ENCODE measurements around the gene ORAI3.

ORAI3 gene

DNA sequence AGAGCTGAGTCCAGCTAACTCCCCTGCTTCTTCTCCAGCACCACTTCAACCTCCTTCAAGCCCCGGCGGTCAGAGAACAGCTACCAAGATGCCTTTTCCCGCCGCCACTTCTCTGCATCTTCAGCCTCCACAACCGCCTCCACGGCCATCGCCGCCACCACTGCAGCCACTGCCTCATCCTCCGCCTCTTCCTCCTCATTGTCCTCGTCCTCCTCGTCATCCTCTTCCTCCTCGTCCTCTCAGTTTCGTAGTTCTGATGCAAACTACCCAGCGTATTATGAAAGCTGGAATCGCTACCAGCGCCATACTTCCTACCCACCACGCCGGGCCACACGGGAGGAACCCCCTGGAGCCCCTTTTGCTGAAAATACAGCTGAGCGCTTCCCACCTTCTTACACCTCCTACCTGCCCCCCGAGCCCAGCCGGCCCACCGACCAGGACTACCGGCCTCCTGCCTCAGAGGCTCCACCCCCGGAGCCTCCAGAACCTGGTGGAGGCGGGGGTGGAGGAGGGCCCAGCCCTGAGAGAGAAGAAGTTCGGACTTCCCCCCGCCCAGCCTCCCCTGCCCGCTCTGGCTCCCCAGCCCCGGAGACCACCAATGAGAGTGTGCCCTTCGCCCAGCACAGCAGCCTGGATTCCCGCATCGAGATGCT lies 15.8 kb downstream of the ORAI3 start:
- in situ Hi-C loops (cut with MboI; ENCODE audit: low sequenced_read_pairs), result loop anchor here (25.0 kb wide), 2 partner anchors 473 to 748 kb away; partner anchors contain the start of genes COX6A2 and ZNF843

GRCh38 chr16:30965436-30965835 lies 16.6 kb downstream of the ORAI3 start:
- in situ Hi-C loops (cut with MboI; ENCODE audit: low sequenced_read_pairs), result loop anchor here (25.0 kb wide), 2 partner anchors 472 to 747 kb away; partner anchors contain the start of genes COX6A2 and ZNF843

GRCh38 chr16:30966033-30966619 lies 17.3 kb downstream of the ORAI3 start:
- in situ Hi-C loops (cut with MboI; ENCODE audit: low sequenced_read_pairs), result loop anchor here (25.0 kb wide), 2 partner anchors 471 to 746 kb away; partner anchors contain the start of genes COX6A2 and ZNF843

DNA sequence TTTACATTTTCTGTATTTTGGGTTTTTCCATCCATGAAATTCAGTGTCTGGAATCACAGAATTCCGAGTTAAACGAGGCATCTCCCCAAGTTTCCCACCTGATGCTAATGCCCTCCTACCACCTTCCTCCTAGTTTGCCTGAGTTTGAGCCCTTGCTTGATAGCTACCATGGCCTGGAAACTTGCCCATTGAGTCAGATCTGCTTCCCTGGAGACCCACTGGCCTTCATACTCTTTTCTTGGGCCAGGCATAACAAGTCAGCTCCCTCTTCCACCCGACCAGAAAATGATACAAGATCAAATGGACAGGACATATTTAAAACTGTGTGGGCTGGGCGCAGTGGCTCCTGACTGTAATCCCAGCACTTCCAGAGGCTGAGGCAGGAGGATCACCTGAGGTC lies 18.9 kb downstream of the ORAI3 start:
- in situ Hi-C loops (cut with MboI; ENCODE audit: low sequenced_read_pairs), result loop anchor here (25.0 kb wide), 2 partner anchors 470 to 745 kb away; partner anchors contain the start of genes COX6A2 and ZNF843

GRCh38 chr16:30969246-30969842 lies 20.5 kb downstream of the ORAI3 start:
- in situ Hi-C loops (cut with MboI; ENCODE audit: low sequenced_read_pairs), result loop anchor here (25.0 kb wide), 2 partner anchors 468 to 743 kb away; partner anchors contain the start of genes COX6A2 and ZNF843

DNA sequence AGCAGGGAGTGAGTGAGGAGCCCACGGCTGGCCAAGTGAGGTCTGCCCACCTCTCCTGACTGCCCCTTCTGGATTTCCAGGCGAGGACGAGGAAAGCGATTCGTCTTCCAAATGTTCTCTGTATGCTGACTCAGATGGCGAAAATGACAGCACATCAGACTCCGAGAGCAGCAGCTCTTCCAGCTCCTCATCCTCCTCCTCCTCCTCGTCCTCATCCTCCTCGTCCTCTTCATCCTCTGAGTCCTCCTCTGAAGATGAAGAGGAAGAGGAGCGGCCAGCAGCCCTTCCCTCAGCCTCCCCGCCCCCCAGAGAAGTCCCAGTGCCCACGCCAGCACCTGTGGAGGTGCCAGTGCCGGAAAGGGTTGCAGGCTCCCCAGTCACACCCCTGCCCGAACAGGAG lies 22.4 kb downstream of the ORAI3 start:
- in situ Hi-C loops (cut with MboI; ENCODE audit: low sequenced_read_pairs), result loop anchor here (25.0 kb wide), 2 partner anchors 466 to 741 kb away; partner anchors contain the start of genes COX6A2 and ZNF843

- in situ Hi-C loops (cut with MboI; ENCODE audit: low sequenced_read_pairs), result loop anchor here (25.0 kb wide), 2 partner anchors 464 to 739 kb away; partner anchors contain the start of genes COX6A2 and ZNF843
Measured at GRCh38 chr16:30972872-30973271, 24.0 kb downstream of the ORAI3 start.

GRCh38 chr16:30974348-30974747 lies 25.5 kb downstream of the ORAI3 start:
- in situ Hi-C loops (cut with MboI; ENCODE audit: low sequenced_read_pairs), result loop anchor here (25.0 kb wide), 2 partner anchors 463 to 738 kb away; partner anchors contain the start of genes COX6A2 and ZNF843

DNA sequence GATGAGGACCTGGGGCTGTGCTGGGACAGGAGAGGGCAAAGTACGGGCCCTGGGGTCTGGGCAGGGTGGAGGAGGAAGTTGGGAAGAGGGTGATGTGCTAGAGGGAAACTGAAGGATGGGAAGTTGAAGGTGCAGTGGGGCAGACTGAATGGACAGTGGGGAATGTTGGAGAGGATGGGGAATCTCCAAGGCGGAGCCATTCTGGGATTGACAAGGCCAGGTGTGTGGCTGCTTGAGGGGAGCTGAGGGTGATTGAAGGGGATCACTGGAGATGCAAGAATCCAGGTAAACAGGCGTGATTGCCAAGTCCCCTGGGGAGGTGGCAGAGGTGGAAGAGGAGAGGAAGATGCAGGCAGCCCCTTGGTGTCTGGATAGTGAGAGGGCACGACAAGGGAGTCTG lies 27.6 kb downstream of the ORAI3 start:
- in situ Hi-C loops (cut with MboI; ENCODE audit: low sequenced_read_pairs), result no loop called here

- in situ Hi-C loops (cut with MboI; ENCODE audit: low sequenced_read_pairs), result no loop called here
Measured at GRCh38 chr16:30977502-30977901, 28.6 kb downstream of the ORAI3 start.

DNA sequence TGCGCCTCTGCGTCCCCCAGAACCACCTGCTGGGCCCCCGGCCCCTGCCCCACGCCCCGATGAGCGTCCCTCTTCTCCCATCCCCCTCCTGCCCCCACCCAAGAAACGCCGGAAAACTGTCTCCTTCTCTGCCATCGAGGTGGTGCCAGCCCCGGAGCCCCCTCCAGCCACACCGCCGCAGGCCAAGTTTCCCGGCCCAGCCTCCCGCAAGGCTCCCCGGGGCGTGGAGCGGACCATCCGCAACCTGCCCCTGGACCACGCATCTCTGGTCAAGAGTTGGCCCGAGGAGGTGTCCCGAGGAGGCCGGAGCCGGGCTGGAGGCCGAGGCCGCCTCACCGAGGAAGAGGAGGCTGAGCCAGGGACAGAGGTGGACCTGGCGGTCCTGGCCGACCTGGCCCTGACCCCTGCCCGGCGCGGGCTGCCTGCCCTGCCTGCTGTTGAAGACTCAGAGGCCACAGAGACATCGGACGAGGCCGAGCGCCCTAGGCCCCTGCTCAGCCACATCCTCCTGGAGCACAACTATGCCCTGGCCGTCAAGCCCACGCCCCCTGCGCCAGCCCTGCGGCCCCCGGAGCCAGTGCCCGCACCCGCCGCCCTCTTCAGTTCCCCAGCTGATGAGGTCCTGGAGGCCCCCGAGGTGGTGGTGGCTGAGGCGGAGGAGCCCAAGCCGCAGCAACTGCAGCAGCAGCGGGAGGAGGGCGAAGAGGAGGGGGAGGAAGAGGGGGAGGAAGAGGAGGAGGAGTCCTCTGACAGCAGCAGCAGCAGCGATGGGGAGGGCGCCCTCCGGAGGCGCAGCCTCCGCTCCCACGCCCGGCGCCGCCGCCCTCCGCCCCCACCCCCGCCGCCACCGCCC lies 30.5 kb downstream of the ORAI3 start:
- in situ Hi-C loops (cut with MboI; ENCODE audit: low sequenced_read_pairs), result no loop called here

DNA sequence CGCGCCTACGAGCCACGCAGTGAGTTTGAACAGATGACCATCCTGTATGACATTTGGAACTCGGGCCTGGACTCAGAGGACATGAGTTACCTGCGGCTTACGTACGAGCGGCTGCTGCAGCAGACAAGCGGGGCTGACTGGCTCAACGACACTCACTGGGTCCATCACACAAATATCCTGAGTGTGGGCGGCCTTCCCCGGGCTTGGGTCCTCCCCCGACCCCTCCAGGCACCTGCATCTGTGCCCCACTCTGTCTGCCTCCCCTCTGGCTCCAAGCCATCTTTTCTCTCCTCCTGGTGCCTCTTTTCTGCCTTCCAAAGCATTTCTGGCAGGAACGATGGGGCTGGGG lies 31.1 kb downstream of the ORAI3 start:
- in situ Hi-C loops (cut with MboI; ENCODE audit: low sequenced_read_pairs), result no loop called here

DNA sequence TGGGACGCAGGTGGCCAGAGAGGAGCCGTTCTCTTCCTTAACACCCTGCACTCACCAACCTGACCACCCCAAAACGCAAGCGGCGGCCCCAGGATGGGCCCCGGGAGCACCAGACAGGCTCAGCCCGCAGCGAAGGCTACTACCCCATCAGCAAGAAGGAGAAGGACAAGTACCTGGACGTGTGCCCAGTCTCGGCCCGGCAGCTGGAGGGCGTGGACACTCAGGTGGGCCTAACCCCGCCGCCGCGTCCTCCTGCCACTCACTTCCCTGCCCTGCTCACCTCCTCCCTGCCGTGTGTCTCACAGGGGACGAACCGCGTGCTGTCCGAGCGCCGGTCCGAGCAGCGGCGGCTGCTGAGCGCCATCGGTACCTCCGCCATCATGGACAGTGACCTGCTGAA lies 31.6 kb downstream of the ORAI3 start:
- in situ Hi-C loops (cut with MboI; ENCODE audit: low sequenced_read_pairs), result no loop called here

DNA sequence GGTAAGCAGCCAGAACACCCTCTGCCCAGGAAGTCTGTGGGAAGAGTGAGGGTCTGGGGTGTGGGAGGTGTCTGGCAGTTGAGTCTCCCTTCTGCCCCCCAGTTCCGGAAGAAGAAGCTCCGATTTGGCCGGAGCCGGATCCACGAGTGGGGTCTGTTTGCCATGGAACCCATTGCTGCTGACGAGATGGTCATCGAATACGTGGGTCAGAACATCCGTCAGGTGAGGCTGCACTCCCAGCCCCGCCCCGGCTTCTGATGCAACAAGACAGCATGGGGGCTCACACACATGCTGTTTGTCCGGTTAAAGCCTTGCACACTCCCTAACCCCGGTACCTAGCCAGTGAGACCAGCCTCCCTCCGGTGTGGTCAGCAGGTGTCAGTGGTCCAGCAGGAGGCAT lies 32.1 kb downstream of the ORAI3 start:
- in situ Hi-C loops (cut with MboI; ENCODE audit: low sequenced_read_pairs), result no loop called here

DNA sequence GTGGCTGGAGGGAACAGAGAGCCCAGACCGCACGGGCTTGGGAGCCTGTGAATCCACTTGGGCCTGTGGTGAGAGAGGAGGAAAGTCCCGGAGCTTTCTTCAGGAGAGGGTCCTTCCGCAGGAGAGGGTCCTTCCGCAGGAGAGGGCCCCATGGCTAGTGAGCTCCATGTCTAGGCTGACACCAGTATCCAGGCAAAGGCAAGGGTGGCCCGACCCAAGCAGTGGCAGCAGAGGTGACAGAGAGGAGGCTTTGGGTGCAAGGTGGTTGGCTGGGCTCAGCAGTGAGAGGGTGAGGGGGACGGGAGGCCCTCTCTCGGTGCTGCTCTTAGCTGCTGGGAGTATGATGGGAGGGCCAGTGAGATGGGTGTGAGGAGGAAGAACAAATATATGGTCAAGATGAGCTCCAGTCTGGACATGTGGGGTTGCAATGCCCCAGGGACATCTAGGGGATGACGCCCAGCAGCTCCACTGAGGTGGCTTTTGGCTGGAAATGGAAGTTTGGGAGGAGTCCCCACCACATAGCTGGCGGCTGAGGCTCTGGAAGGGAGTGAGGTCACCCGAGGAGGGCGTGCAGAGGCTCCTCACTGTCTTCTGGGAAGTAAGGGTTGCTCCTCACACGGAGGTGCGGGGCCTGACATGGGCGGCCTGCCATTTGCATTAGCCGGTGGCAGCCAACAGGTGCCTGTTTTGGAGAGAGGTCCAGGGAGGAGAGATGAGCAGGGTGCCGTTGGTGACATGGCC lies 33.9 kb downstream of the ORAI3 start:
- in situ Hi-C loops (cut with MboI; ENCODE audit: low sequenced_read_pairs), result no loop called here

GRCh38 chr16:30983289-30983889 lies 34.5 kb downstream of the ORAI3 start:
- in situ Hi-C loops (cut with MboI; ENCODE audit: low sequenced_read_pairs), result no loop called here

GRCh38 chr16:30983898-30984610 lies 35.2 kb downstream of the ORAI3 start:
- in situ Hi-C loops (cut with MboI; ENCODE audit: low sequenced_read_pairs), result no loop called here

GRCh38 chr16:30984669-30985400 lies 36.0 kb downstream of the ORAI3 start, which contains the start of gene HSD3B7:
TSS of gene HSD3B7 (plus strand) at chr16:30985207. CDS start at chr16:30985659, 452 bp downstream.
- in situ Hi-C loops (cut with MboI; ENCODE audit: low sequenced_read_pairs), result no loop called here

Data from HL-60/S4 treated with retinoic acid at 250 ng/mL for 4 days and 3 days (cell line).